HG03571 (cell line): Measurements from ENCODE around the gene GHDC.
"Not testable (repeated sequence)": the region's sequence is repeated elsewhere in the genome, so short reads cannot be mapped to it uniquely, and the experiment has no call there.

Experiments used
- ATAC-seq: cut with Tn5 transposase; IDR thresholded peaks from one replicate; pipeline ENCODE4 v1.9.1; 2021; ENCODE audit not compliant: unreplicated experiment

GHDC gene

GRCh38 chr17:42159796-42160530, 34.3 kb downstream of the GHDC start:
- no peak for ATAC-seq

- no peak for ATAC-seq
These were observed 38.7 kb downstream of the GHDC start for GRCh38 chr17:42155614-42156045.

GRCh38 chr17:42153919-42154742, 40.2 kb downstream of the GHDC start:
- no peak for ATAC-seq

- no peak for ATAC-seq
These were observed 47.2 kb downstream of the GHDC start for GRCh38 chr17:42146911-42147607.

- not testable (repeated sequence) for ATAC-seq
These were observed 51.2 kb downstream of the GHDC start for GRCh38 chr17:42143138-42143537.

GRCh38 chr17:42142371-42142896, 51.9 kb downstream of the GHDC start:
- no peak for ATAC-seq

GRCh38 chr17:42141382-42141781, 52.9 kb downstream of the GHDC start:
- ATAC-seq = no peak

GRCh38 chr17:42140690-42141089, 53.6 kb downstream of the GHDC start:
- not testable (repeated sequence) for ATAC-seq
